Panc1 (cell line): ENCODE results near the gene CD274. TPM values are rescaled to one million over a fixed set of nuclear protein-coding genes. Genes with fewer than 3 reads are reported as not detected.

Experiments used
- ATAC-seq: fragments of 200-7000 bp; cut with Tn5 transposase; 2 replicates; pipeline ENCODE4 v1.9.1; 2020; ENCODE audit warnings: mild to moderate bottlenecking, moderate library complexity
- BruUV-seq: library from RNA; stranded (reverse); fragments of 400-500 nt; replicated peaks from 2 replicates; lab custom pipeline; 2021; lab: Mats Ljungman, UMichigan
- CTCF ChIA-PET: fragments of 300-600 bp; sonication (Branson Sonifier 250); formaldehyde crosslinking; loops from one replicate; lab custom pipeline; 2022; ENCODE audit warnings: antibody characterized with exemption; lab: Charles Lee
- POLR2A ChIA-PET: fragments of 300-600 bp; sonication (Branson Sonifier 250); formaldehyde crosslinking; loops from one replicate; lab custom pipeline; 2022; ENCODE audit warnings: antibody characterized with exemption; lab: Charles Lee
- DNase-seq: peaks from one replicate; pipeline ENCODE4 v3.0.0-alpha.2; 2010; ENCODE audit warnings: low read depth, low spot score
- H3K27ac ChIP-seq: 2 replicates; pipeline ENCODE4 v1.5.1; 2011; ENCODE audit warnings: mild to moderate bottlenecking, low read length, inconsistent platforms
- H3K27me3 ChIP-seq: fragments of 200-500 bp; sonication (Bioruptor generic); 2 replicates; pipeline ENCODE4 v1.6.0; 2014; ENCODE audit warnings: low read length, inconsistent platforms; ENCODE audit not compliant: control insufficient read depth, insufficient read depth
- H3K36me3 ChIP-seq: fragments of 200-500 bp; sonication (Bioruptor generic); 2 replicates; pipeline ENCODE4 v1.5.1; 2014; ENCODE audit warnings: inconsistent platforms, mild to moderate bottlenecking, low read length, moderate library complexity; ENCODE audit not compliant: control insufficient read depth, insufficient read depth
- H3K4me1 ChIP-seq: 2 replicates; pipeline ENCODE4 v1.5.1; 2011; ENCODE audit warnings: inconsistent platforms, mild to moderate bottlenecking, low read length, moderate library complexity; ENCODE audit not compliant: control insufficient read depth, insufficient read depth
- H3K4me3 ChIP-seq, 2 experiments: 2 replicates each; pipeline ENCODE4 v1.5.1; 2011 to 2012; ENCODE audit warnings: low read depth in 2 of 2, low read length in 2 of 2, mild to moderate bottlenecking in 2 of 2, inconsistent platforms in 1 of 2, moderate library complexity in 1 of 2
- H3K9me3 ChIP-seq: fragments of 200-500 bp; sonication (Bioruptor generic); 2 replicates; pipeline ENCODE4 v1.5.1; 2014; ENCODE audit warnings: low read depth, mild to moderate bottlenecking, inconsistent platforms, low read length, moderate library complexity; ENCODE audit not compliant: control insufficient read depth, insufficient read depth
- CTCF ChIP-seq: fragments of 450-650 bp; IDR thresholded peaks from 2 replicates; pipeline ENCODE4 v1.5.1; 2017; ENCODE audit warnings: mild to moderate bottlenecking
- POLR2AphosphoS5 ChIP-seq: IDR thresholded peaks from 2 replicates; pipeline ENCODE4 v1.6.1; 2012; ENCODE audit warnings: mild to moderate bottlenecking, low read depth, low read length, moderate library complexity
- REST ChIP-seq, 2 experiments: IDR thresholded peaks; 2 replicates each; pipeline ENCODE4 v1.6.1; 2011 to 2012; ENCODE audit warnings: low read depth in 2 of 2, control low read depth in 1 of 2, low read length in 1 of 2, mild to moderate bottlenecking in 1 of 2, moderate library complexity in 1 of 2; ENCODE audit not compliant: insufficient read depth in 1 of 2
- SIN3A ChIP-seq: IDR thresholded peaks from 2 replicates; pipeline ENCODE4 v1.6.1; 2012; ENCODE audit warnings: low read depth, mild to moderate bottlenecking, low read length, moderate library complexity, borderline replicate concordance; ENCODE audit not compliant: insufficient read depth
- TCF7L2 ChIP-seq: IDR thresholded peaks from 2 replicates; pipeline ENCODE4 v1.6.1; 2011; ENCODE audit warnings: mild to moderate bottlenecking, low read depth, low read length, inconsistent platforms
- in situ Hi-C: cut with HindIII; loops from 2 replicates; pipeline ENCODE4 v1.10.0; 2016; ENCODE audit warnings: low sequenced_read_pairs, low pct_unique_long_range_greater_than_20kb
- intact Hi-C: fragments of 100-400 bp; cut with micrococcal nuclease; formaldehyde crosslinking; loops from one replicate; pipeline ENCODE4 v1.10.0; 2022; ENCODE audit not compliant: unreplicated experiment
- total RNA-seq: library from RNA; stranded (reverse); gene quantifications from one replicate; pipeline ENCODE4 v1.2.1, GENCODE V29; 2021; ENCODE audit not compliant: unreplicated experiment

CD274 gene
- total RNA-seq, 1 experiment from 2014 or later = 0.21 TPM

- ATAC-seq (no peak), DNase-seq (no peak)
- intact Hi-C loops (loop anchor here (5.0 kb wide), 1 partner anchor 238 kb away; the partner anchor contains the start of gene INSL6), in situ Hi-C loops (no loop called here)
- H3K27ac ChIP-seq = no peak overlapping the region
- ChIA-PET CTCF (interaction anchor here (0.6 to 0.9 kb wide), 2 partner anchors 239 to 731 kb away, joined by 3 read pairs; no protein-coding TSS in a partner anchor), POLR2A (no interaction called here)
- no peaks in the 10 kb centered on the region for H3K9me3 ChIP-seq
- no peak overlapping the region for H3K4me3 ChIP-seq
- no peak for TF ChIP-seq POLR2AphosphoS5
- TF ChIP-seq TCF7L2 = no peak
- no peak for TF ChIP-seq REST (IDR thresholded peaks at IDR 0.05; ENCODE audit: insufficient read depth in 1 of 2, low read depth in 2 of 2, low read length in 1 of 2)
- peak; percentile 31; the same call in 1 of the 2 replicates for TF ChIP-seq CTCF
- no peak for TF ChIP-seq SIN3A
- no peaks in the 10 kb centered on the region for H3K36me3 ChIP-seq
- no peaks in the 10 kb centered on the region for H3K4me1 ChIP-seq
- H3K27me3 ChIP-seq = no peaks in the 10 kb centered on the region
- BruUV-seq = no TSS peak
These were observed 25.2 kb upstream of the CD274 start for GRCh38 chr9:5425006-5425628.

GRCh38 chr9:5427005-5427404 lies 23.3 kb upstream of the CD274 start:
- no peaks in the 10 kb centered on the region for H3K36me3 ChIP-seq
- H3K27me3 ChIP-seq = no peaks in the 10 kb centered on the region
- no peak overlapping the region for H3K27ac ChIP-seq
- no peaks in the 10 kb centered on the region for H3K9me3 ChIP-seq
- DNase-seq (no peak), ATAC-seq (no peak)
- in situ Hi-C loops (no loop called here), intact Hi-C loops (loop anchor here (5.0 kb wide), 1 partner anchor 240 kb away; the partner anchor contains the start of gene INSL6)
- POLR2A ChIA-PET = no interaction called here
- BruUV-seq = no TSS peak
- H3K4me1 ChIP-seq = no peaks in the 10 kb centered on the region
- CTCF ChIA-PET = interaction anchor here (0.7 kb wide), 1 partner anchor 241 kb away, joined by 4 read pairs; no protein-coding TSS in a partner anchor
- H3K4me3 ChIP-seq = no peak overlapping the region
- no peak for TF ChIP-seq CTCF
- no peak for TF ChIP-seq REST (IDR thresholded peaks at IDR 0.05; ENCODE audit: insufficient read depth in 1 of 2, low read depth in 2 of 2, low read length in 1 of 2)
- TF ChIP-seq TCF7L2 = no peak
- TF ChIP-seq SIN3A = no peak
- TF ChIP-seq POLR2AphosphoS5 = no peak
